Measurements from ENCODE around the gene TMEM271. TPM values are rescaled to one million over a fixed set of nuclear protein-coding genes. Genes with fewer than 3 reads are reported as not detected.
A peak's percentile ranks its signal among the peaks of the same experiment; 100 is the strongest.

The TMEM271 gene
- total RNA-seq, 2 donors from 2014 or later: not detected

- no peak for TF ChIP-seq CTCF (conservative IDR thresholded peaks at IDR 0.05)
- H3K27me3 Mint-ChIP-seq (ENCODE audit: insufficient read depth): peaks cover 3% of the 10 kb centered on the region
- 81 to 87% methylated on average over 10 to 22 of the region's 22 CpGs for WGBS, 2 experiments (ENCODE audit: insufficient coverage in 1 of 2, insufficient read length in 1 of 2)
- no peaks in the 10 kb centered on the region for H3K36me3 ChIP-seq (ENCODE audit: control insufficient read depth, insufficient read depth, low read length)
- DNase-seq: peak; percentile 29
- H3K27ac Mint-ChIP-seq: no peak overlapping the region
- no peak overlapping the region for H3K4me3 Mint-ChIP-seq
- H3K27me3 ChIP-seq (ENCODE audit: control insufficient read depth, insufficient read depth, low read length, poor library complexity, severe bottlenecking): peaks cover 5% of the 10 kb centered on the region
- no peak overlapping the region for H3K9ac ChIP-seq (ENCODE audit: extremely low read depth, low read length, poor library complexity, severe bottlenecking)
- no peak overlapping the region for H3K27ac ChIP-seq (ENCODE audit: low read depth, low read length)
- peaks cover 3% of the 10 kb centered on the region for H3K4me1 ChIP-seq (ENCODE audit: control insufficient read depth, insufficient read depth, low read length)
- H3K36me3 Mint-ChIP-seq (ENCODE audit: low read depth): no peaks in the 10 kb centered on the region
- H3K9me3 ChIP-seq (ENCODE audit: control insufficient read depth, low read length): no peaks in the 10 kb centered on the region
- H3K9me3 Mint-ChIP-seq: peaks cover 5% of the 10 kb centered on the region
- H3K4me3 ChIP-seq (ENCODE audit: low read length): no peak overlapping the region
- no peaks in the 10 kb centered on the region for H3K4me1 Mint-ChIP-seq
Measured at GRCh38 chr4:621296-622070, 45.4 kb upstream of the TMEM271 start.

- Histone ChIP-seq H3K9me3 (ENCODE audit: control insufficient read depth, low read length) (no peaks in the 10 kb centered on the region), H3K27me3 (ENCODE audit: control insufficient read depth, insufficient read depth, low read length, poor library complexity, severe bottlenecking) (peaks cover 5% of the 10 kb centered on the region), H3K4me1 (ENCODE audit: control insufficient read depth, insufficient read depth, low read length) (peaks cover 3% of the 10 kb centered on the region), H3K4me3 (ENCODE audit: low read length) (no peak overlapping the region), H3K36me3 (ENCODE audit: control insufficient read depth, insufficient read depth, low read length) (no peaks in the 10 kb centered on the region), H3K27ac (ENCODE audit: low read depth, low read length) (no peak overlapping the region), H3K9ac (ENCODE audit: extremely low read depth, low read length, poor library complexity, severe bottlenecking) (no peak overlapping the region)
- H3K4me3 Mint-ChIP-seq: no peak overlapping the region
- peaks cover 3% of the 10 kb centered on the region for H3K27me3 Mint-ChIP-seq (ENCODE audit: insufficient read depth)
- H3K36me3 Mint-ChIP-seq (ENCODE audit: low read depth): no peaks in the 10 kb centered on the region
- H3K9me3 Mint-ChIP-seq: peaks cover 5% of the 10 kb centered on the region
- no peak for DNase-seq
- 91 to 93% methylated on average over 13 to 19 of the region's 19 CpGs for WGBS, 2 experiments (ENCODE audit: insufficient coverage in 1 of 2, insufficient read length in 1 of 2)
- no peak overlapping the region for H3K27ac Mint-ChIP-seq
- H3K4me1 Mint-ChIP-seq: no peaks in the 10 kb centered on the region
- TF ChIP-seq CTCF (conservative IDR thresholded peaks at IDR 0.05): no peak
Measured at GRCh38 chr4:620851-621261, 44.8 kb upstream of the TMEM271 start.

GRCh38 chr4:620201-620600 lies 44.1 kb upstream of the TMEM271 start:
- H3K36me3 Mint-ChIP-seq (ENCODE audit: low read depth): no peaks in the 10 kb centered on the region
- DNase-seq: no peak
- H3K4me1 Mint-ChIP-seq: no peaks in the 10 kb centered on the region
- no peaks in the 10 kb centered on the region for H3K9me3 ChIP-seq (ENCODE audit: control insufficient read depth, low read length)
- no peak overlapping the region for H3K27ac Mint-ChIP-seq
- peaks cover 5% of the 10 kb centered on the region for H3K27me3 ChIP-seq (ENCODE audit: control insufficient read depth, insufficient read depth, low read length, poor library complexity, severe bottlenecking)
- H3K27me3 Mint-ChIP-seq (ENCODE audit: insufficient read depth): peaks cover 7% of the 10 kb centered on the region
- H3K27ac ChIP-seq (ENCODE audit: low read depth, low read length): no peak overlapping the region
- WGBS, 2 experiments (ENCODE audit: insufficient coverage in 1 of 2, insufficient read length in 1 of 2): 80 to 89% methylated on average over 8 to 11 of the region's 11 CpGs
- no peak overlapping the region for H3K4me3 Mint-ChIP-seq
- H3K9ac ChIP-seq (ENCODE audit: extremely low read depth, low read length, poor library complexity, severe bottlenecking): no peak overlapping the region
- H3K36me3 ChIP-seq (ENCODE audit: control insufficient read depth, insufficient read depth, low read length): no peaks in the 10 kb centered on the region
- no peak overlapping the region for H3K4me3 ChIP-seq (ENCODE audit: low read length)
- no peak for TF ChIP-seq CTCF (conservative IDR thresholded peaks at IDR 0.05)
- H3K4me1 ChIP-seq (ENCODE audit: control insufficient read depth, insufficient read depth, low read length): peaks cover 3% of the 10 kb centered on the region
- H3K9me3 Mint-ChIP-seq: peaks cover 5% of the 10 kb centered on the region
